ENCODE results near the gene SCARB2.

SCARB2 gene

GRCh38 chr4:76214177-76214675 is 602 bp upstream of the SCARB2 start:
- TF ChIP-seq, protein P1, sequence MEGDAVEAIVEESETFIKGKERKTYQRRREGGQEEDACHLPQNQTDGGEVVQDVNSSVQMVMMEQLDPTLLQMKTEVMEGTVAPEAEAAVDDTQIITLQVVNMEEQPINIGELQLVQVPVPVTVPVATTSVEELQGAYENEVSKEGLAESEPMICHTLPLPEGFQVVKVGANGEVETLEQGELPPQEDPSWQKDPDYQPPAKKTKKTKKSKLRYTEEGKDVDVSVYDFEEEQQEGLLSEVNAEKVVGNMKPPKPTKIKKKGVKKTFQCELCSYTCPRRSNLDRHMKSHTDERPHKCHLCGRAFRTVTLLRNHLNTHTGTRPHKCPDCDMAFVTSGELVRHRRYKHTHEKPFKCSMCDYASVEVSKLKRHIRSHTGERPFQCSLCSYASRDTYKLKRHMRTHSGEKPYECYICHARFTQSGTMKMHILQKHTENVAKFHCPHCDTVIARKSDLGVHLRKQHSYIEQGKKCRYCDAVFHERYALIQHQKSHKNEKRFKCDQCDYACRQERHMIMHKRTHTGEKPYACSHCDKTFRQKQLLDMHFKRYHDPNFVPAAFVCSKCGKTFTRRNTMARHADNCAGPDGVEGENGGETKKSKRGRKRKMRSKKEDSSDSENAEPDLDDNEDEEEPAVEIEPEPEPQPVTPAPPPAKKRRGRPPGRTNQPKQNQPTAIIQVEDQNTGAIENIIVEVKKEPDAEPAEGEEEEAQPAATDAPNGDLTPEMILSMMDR (IDR thresholded peaks at IDR 0.05; ENCODE audit: extremely low read depth, missing control alignments) = no peak
- DNase-seq (ENCODE audit: low spot score) = no peak

GRCh38 chr4:76212851-76213414 is 691 bp downstream of the SCARB2 start:
- DNase-seq (ENCODE audit: low spot score) = no peak
- TF ChIP-seq, protein P1 (IDR thresholded peaks at IDR 0.05; ENCODE audit: extremely low read depth, missing control alignments) = no peak

DNA sequence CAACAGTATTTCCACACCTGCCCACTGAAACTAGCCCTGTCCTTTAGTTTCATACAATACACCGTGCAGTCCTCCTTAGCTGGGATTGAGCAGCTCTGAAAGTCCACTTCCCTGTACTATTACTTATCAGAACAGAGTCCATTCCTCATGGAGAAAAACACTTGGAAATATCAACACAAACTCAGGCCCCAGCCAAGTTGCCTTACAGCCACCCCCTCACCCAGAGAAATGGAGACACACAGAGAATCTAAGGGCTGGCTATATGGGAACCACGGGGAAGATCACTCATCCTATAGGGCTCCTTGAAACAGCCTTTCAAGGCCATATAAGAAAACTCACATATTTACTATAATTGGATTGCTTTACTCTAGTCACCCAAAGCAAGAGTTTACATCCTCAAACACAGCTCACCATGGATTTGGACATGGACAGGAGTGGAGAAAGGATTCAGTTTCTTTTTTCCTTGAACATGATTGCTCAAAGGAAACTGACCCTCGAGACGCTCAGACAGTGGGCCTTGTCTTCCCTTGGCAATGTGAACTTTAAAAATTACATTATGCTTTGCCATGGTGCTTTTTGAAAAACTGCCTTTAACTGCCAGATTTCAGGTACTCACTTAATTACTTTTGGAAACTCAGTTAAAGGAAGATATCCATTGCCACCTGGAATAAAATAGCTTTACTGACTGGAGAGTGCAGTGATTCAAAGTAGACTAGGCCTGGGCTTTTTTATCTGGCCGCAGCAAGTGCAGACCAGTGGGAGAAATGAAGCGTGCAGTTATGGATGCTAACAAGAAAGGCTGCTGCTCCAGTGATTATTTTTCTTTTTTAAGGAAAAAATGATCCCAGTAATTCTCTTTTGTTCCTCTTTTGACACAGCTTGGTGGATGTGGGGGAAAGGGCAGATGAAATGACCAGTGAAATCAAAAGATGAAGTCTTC is 1.6 kb downstream of the SCARB2 start:
- no peak for DNase-seq (ENCODE audit: low spot score)
- TF ChIP-seq, protein P1 (IDR thresholded peaks at IDR 0.05; ENCODE audit: extremely low read depth, missing control alignments) = no peak

GRCh38 chr4:76210452-76210851 is 3.2 kb downstream of the SCARB2 start:
- TF ChIP-seq, protein P1 (IDR thresholded peaks at IDR 0.05; ENCODE audit: extremely low read depth, missing control alignments) = no peak
- DNase-seq (ENCODE audit: low spot score) = no peak

- DNase-seq (ENCODE audit: low spot score) = no peak
- TF ChIP-seq, protein P1 (IDR thresholded peaks at IDR 0.05; ENCODE audit: extremely low read depth, missing control alignments) = no peak
Measured at GRCh38 chr4:76209881-76210280, 3.7 kb downstream of the SCARB2 start.

DNA sequence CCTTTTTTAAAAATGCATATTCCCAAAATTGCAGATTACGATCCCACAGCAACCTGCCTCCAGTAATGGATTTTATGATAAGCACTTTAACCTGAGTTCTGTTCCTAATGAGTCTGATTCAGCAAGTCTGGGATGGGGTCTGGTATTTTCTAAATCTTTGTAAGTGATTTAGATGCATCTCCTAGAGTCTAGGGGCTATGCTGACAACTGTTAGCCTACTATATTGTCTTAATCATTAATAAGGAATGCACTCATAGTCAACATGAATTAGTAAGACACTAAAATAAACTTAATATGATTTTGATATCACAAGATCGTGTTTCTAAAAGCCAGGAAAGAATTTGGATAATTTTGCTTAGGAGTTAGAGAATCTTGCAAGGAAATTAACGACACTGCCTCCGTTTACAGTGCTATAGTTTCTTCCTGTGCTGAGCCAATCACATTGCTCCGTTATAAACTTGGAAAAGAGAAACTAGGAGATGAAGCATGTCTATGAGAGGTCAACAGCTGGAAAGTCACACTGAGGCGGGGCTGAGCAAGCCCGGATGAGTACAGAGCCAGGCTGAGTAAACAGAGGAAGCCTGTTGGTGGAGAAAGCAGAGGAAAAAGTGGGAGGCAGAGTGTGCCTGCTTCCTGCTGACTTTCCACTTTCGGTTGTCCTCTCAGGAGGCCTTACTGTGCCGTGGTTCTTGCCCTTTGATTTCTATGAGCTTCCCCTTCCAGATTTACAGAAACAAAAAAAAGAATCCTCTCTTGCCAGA is 5.4 kb downstream of the SCARB2 start:
- DNase-seq (ENCODE audit: low spot score) = no peak

More for the DNA sequence above, 5.4 kb downstream of the SCARB2 start:
- TF ChIP-seq, protein P1 (IDR thresholded peaks at IDR 0.05; ENCODE audit: extremely low read depth, missing control alignments) = no peak
